ENCODE measurements around the gene COL9A1.

DNA sequence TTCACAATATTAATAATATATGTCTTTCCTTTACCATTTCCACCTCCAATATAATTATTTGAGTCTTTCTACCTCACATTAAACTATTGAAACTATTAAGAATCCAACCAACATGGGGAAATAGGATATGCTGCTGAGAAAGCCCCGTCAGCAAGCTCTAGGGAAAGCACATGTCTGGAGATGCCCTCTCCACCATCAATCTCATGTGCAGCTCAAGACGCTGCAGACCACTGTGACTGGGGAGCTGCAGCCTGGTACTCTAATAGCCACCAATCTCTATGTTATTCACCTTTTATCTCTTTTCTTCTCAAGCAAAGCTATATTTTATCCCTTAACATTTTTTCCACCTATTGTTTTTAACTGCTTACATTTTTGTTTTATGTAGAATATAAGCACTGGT is 50.3 kb downstream of the COL9A1 start:
- TF ChIP-seq POLR2A (IDR thresholded peaks at IDR 0.05; ENCODE audit: low read depth, low read length) (no peak), PAX5 (IDR thresholded peaks at IDR 0.05; ENCODE audit: insufficient read depth, low read length, severe bottlenecking) (no peak), POLR2AphosphoS5 (IDR thresholded peaks at IDR 0.05; ENCODE audit: low read depth, low read length) (no peak), TAF1 (IDR thresholded peaks at IDR 0.05; ENCODE audit: low read depth, low read length) (no peak)
